Non-pigmented ciliary epithelial cell (primary cell): ENCODE measurements around the gene SLC39A11.

Source experiments
- DNase-seq: peaks from one replicate; pipeline ENCODE4 v3.0.0-alpha.2; 2010; ENCODE audit warnings: low read depth

The SLC39A11 gene

GRCh38 chr17:72749119-72749572 is 343.3 kb downstream of the SLC39A11 start:
- no peak for DNase-seq

DNA sequence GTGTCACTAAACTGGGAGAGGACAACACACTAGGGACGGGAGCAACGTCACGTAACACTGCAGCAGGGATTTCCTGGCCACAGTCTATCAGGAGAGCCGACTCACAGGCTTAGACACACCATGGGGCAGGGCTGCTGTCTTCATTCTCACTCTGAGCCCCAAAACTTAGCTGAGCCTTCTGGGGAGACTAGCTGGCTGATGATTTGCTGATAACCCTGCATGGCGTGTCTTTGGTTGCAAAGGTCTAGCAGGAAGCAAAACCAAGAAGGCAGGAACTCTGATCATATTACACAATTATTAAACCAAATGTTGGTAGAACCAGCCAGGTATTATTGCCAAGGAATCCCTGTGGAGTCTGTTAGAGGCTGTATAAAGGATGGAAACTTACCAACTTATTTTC is 345.0 kb downstream of the SLC39A11 start:
- DNase-seq = no peak

GRCh38 chr17:72745241-72745640 is 347.2 kb downstream of the SLC39A11 start:
- no peak for DNase-seq

- DNase-seq = no peak
These were observed 349.4 kb downstream of the SLC39A11 start for GRCh38 chr17:72743037-72743467.

GRCh38 chr17:72737151-72737690 is 355.3 kb downstream of the SLC39A11 start:
- no peak for DNase-seq

DNA sequence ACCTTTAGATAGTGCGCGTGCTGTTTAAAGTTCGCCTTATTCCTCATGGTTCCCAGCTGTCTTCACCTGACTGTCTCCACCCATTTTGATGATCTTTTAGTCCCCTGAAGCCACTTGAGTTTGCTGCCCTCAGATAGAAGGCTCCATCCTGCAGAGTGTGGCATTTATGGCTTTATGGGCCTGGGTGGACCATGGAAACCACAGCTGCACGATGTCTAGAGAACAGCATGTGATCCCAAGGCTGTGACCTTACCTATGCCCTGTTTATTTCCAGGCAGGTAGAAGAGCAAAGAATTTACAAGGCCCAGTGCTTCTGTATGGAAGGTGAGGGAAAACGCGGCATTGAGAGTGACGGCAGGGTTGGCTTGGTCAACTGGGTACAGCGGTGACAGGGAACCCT is 356.9 kb downstream of the SLC39A11 start:
- DNase-seq = no peak

DNA sequence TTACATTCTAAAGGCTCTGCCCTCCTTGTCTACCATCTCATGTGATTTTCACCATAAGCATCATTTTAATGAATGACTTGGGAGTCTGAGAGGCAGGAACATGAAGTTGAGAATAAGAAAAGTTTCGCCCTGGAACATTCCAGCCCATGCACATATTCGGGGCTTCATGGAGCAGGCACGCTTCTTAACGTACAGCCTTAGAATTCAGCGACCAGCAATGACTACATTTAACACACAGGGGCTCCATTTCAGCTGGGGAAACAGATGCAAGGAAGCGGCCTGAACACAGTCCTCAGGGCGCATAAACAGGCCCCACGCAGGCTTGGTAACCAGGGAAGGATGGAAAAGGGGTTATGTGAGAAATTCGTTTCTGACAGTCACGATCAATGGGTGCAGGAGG is 357.4 kb downstream of the SLC39A11 start:
- no peak for DNase-seq

- DNase-seq = no peak
These were observed 357.9 kb downstream of the SLC39A11 start for GRCh38 chr17:72734613-72735012.

GRCh38 chr17:72733619-72734282 is 358.7 kb downstream of the SLC39A11 start:
- no peak for DNase-seq

GRCh38 chr17:72732893-72733618 is 359.4 kb downstream of the SLC39A11 start:
- no peak for DNase-seq

DNA sequence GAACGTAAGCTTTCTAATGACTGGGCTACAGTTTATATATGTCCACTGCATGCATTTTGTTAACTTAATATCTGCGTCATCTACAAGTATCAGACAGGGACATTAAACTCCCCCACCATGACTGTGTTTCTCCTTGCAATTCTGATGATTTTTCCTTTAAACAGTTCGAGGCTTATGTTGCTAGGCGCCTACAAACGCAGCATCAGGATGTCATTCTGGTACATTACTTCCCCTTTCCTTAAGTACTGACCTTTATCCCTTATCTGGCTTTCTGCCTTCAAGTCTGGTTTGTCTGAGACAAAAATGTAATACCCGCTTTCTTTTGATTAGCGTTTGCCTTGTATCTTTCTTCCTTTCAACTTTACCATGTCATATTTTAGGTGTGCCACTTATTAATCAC is 362.4 kb downstream of the SLC39A11 start:
- DNase-seq = no peak

- DNase-seq = no peak
These were observed 365.6 kb downstream of the SLC39A11 start for GRCh38 chr17:72726936-72727335.

DNA sequence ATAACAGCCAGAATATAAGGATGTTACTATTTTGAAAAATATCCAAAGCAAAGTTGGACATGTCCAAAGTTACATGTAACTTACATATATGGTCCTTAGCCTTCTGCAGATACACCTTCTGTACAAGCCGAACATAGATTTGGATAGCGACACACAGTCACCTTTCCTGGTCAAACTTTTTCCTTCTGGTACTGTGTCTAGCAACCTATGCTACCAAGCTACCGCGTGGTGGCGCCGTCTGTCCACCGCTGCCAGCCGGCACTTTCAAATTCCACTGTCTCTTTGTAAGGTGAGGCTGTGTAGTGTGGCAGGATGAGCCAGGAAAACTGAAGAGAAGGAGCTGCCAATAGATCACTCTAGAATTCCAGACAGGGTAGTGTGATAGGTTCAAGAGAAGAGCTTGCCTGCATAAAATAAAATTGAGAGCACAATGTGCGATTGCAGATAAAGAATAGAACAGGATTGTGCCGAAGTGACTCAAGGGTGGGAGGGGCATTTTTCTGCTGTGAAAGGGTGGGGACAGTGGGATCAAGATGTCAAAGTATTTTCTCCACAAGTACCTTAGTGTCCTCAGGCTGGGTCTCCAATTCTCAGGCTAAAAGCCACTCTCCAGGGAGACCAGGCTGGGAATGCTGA is 366.9 kb downstream of the SLC39A11 start:
- no peak for DNase-seq

DNA sequence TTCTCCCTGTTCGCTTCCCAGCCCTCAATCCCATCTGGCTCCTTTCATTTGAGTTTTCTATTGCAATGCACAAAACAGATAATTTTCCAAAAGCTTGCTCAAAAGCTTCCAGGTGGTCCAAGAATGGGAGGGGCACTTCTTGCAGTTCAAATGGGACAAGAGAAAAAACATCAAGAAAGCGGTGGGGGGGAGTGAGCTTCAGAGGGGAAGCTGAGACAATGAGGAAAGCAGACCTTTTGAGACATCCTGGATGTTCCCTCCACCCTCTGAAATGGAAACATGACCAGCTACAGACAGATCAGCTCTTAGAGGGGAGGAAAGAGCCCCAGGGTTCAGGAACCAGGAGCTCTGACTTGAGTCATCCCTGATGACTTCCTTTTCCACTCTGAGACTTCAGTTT is 368.2 kb downstream of the SLC39A11 start:
- DNase-seq = no peak

DNA sequence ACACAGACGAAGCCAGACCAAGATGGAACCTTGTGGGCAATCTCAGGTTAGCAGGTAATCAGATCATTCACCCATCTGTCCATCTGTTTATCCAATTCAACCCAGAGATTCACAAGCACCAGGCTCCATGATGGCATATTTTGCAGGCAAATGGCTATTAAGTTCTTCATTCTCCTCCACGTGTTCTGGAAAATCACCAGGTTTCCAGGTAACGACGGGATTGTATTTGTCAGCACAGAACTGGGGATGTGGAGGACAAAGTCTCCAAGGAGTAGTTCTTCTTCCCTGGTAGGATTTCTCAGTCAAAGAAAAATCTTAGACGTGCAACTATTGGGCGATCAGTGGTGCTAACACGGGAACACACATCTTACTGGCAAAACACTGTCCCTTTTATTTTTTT is 368.8 kb downstream of the SLC39A11 start:
- no peak for DNase-seq

DNA sequence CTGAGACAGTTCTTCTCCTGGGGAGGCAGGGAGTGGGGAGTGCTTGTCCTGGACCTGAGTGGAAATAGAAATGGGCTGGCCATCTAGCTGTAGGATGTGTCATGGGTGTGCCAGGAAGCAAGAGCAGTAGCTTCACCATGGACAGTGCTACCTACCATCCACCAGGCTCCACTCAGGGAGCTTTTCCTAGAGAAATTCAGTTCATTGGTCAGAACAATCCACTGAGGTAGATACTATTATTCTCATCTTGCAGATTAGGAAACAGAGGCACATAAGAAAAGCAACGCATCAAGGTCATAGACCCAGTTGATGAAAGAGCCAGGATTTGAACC is 372.0 kb downstream of the SLC39A11 start:
- DNase-seq = no peak

DNA sequence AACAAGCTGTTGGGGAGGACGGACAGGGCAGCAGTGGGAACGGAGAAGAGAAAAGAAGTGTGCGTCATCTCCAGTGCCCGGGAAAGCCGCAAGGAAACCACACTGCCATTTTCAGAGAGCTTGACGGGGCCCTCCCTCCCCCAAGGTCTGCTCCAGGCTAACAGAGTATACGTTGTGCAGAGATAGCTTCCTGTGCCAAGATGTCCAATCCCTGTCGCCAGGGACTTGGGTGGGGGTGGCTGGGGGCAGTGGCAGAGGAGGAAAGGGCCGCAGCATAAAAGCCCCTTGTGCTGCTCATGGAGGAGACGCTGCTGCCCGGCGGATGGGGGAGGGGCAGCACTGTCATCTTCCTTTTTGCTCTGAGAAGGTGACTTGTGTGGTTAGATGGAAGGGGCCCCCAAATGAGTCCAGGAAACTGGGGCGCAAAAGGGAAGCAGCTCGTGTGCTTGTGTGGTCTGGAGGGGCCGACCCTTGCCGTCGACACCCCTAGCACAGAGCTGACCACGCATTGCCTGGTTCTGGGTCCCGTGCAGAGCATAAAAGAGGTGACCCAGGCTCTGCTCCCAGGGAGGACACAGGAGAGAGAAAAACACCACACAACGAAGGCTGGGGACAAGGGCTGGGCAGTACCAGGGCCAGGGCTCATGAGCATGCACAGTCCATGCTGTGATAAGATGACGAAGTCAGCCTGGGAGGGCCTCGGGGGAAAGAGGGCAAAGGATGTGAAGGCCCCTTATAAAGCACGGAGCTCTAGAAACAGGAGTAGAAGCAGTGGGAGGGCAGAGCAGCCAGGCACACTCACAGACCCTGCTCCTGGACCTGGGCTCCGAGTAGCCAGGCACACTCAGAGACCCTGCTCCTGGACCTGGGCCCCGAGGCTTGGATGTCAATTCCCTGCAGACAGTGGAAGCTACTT is 372.7 kb downstream of the SLC39A11 start:
- no peak for DNase-seq

GRCh38 chr17:72719206-72719577 is 373.3 kb downstream of the SLC39A11 start:
- no peak for DNase-seq

GRCh38 chr17:72717676-72718075 is 374.8 kb downstream of the SLC39A11 start:
- no peak for DNase-seq

- DNase-seq = no peak
These were observed 375.2 kb downstream of the SLC39A11 start for GRCh38 chr17:72717276-72717675.

DNA sequence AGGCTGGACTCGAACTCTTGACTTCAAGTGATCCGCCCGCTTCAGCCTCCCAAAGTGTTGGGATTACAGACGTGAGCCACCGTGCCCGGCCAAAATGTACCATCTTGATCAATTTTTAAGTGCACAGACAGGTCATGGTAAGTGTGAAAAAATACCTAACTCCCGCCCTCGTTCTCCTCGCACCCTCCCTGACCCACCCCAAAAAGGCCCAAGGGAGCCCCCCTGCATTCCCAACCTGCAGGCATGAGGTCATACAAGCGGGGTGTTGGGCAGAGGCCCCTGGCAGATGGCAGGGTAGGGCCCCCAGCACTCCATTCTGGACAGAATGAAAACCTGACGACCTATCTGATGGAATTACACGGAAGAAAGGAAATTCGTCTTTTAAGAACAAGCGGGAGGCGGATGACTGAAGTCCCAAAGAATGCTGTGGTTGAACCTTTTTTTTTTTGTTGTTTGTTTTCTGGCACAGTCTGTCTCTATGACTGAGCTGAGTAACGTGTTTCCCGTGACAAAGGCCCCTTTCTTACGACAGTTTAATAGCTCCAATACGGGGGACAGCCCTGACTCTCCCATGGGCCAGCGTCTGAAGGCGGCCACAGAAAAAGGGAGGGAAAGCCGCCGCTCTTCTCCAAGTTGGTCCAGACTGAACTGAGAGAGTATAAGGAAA is 376.4 kb downstream of the SLC39A11 start:
- DNase-seq = peak; percentile 91
